GM23338 (cell line): ENCODE measurements around the gene PUDP. TPM values are rescaled to one million over a fixed set of nuclear protein-coding genes. Genes with fewer than 3 reads are reported as not detected.

Experiments
- ATAC-seq: fragments of 200-7000 bp; cut with Tn5 transposase; 3 replicates; pipeline ENCODE4 v1.9.1; 2020
- DNase-seq: peaks from one replicate; pipeline ENCODE4 v3.0.0-alpha.2; 2015; ENCODE audit warnings: low spot score
- H2AFZ ChIP-seq: fragments of 200-600 bp; sonication (generic); 2 replicates; pipeline ENCODE4 v1.8.0; 2016; ENCODE audit warnings: antibody characterized with exemption, mild to moderate bottlenecking, moderate library complexity
- H3F3A ChIP-seq: fragments of 200-600 bp; sonication (generic); replicated peaks from 2 replicates; pipeline ENCODE4 v1.8.0; 2017; ENCODE audit warnings: antibody characterized with exemption, mixed run types, low read depth
- H3K27ac ChIP-seq: fragments of 200-600 bp; sonication (generic); 2 replicates; pipeline ENCODE4 v1.6.1; 2016; ENCODE audit warnings: low read depth
- H3K27me3 ChIP-seq: fragments of 200-600 bp; sonication (generic); 2 replicates; pipeline ENCODE4 v1.8.0; 2016; ENCODE audit warnings: mild to moderate bottlenecking, mixed run types, moderate library complexity; ENCODE audit not compliant: insufficient read depth
- H3K36me3 ChIP-seq: fragments of 200-600 bp; sonication (generic); 2 replicates; pipeline ENCODE4 v1.8.0; 2016; ENCODE audit warnings: mild to moderate bottlenecking; ENCODE audit not compliant: insufficient read depth
- H3K4me1 ChIP-seq: fragments of 200-600 bp; sonication (generic); 2 replicates; pipeline ENCODE4 v1.8.0; 2016; ENCODE audit warnings: mild to moderate bottlenecking, moderate library complexity; ENCODE audit not compliant: insufficient read depth
- H3K4me2 ChIP-seq: fragments of 200-600 bp; sonication (generic); 2 replicates; pipeline ENCODE4 v1.7.1; 2017; ENCODE audit warnings: mixed run types
- H3K4me3 ChIP-seq: fragments of 200-600 bp; sonication (generic); 2 replicates; pipeline ENCODE4 v1.6.1; 2016; ENCODE audit warnings: mixed run types
- H3K79me2 ChIP-seq: fragments of 200-600 bp; sonication (generic); replicated peaks from 2 replicates; pipeline ENCODE4 v1.8.0; 2017; ENCODE audit warnings: mild to moderate bottlenecking; ENCODE audit not compliant: insufficient read depth
- H3K9me2 ChIP-seq: fragments of 200-600 bp; sonication (generic); 2 replicates; pipeline ENCODE4 v1.8.0; 2017; ENCODE audit not compliant: insufficient read depth
- H4K20me1 ChIP-seq: fragments of 200-600 bp; sonication (generic); replicated peaks from 2 replicates; pipeline ENCODE4 v1.8.0; 2017; ENCODE audit warnings: mild to moderate bottlenecking; ENCODE audit not compliant: insufficient read depth
- H3K27ac Mint-ChIP-seq: 2 replicates; pipeline ENCODE4 v1.8.0; 2020; ENCODE audit warnings: inconsistent platforms, mild to moderate bottlenecking, moderate library complexity, mixed read lengths
- H3K27me3 Mint-ChIP-seq: 3 replicates; pipeline ENCODE4 v1.8.0; 2022; ENCODE audit warnings: low read depth, mild to moderate bottlenecking, moderate library complexity, mixed read lengths, inconsistent platforms; ENCODE audit not compliant: insufficient read depth, poor library complexity
- H3K36me3 Mint-ChIP-seq: 3 replicates; pipeline ENCODE4 v1.8.0; 2021; ENCODE audit warnings: low read depth, mild to moderate bottlenecking, inconsistent platforms, moderate library complexity, mixed read lengths
- H3K4me1 Mint-ChIP-seq: 3 replicates; pipeline ENCODE4 v1.8.0; 2020; ENCODE audit warnings: mild to moderate bottlenecking, inconsistent platforms, mixed read lengths
- H3K4me3 Mint-ChIP-seq: 3 replicates; pipeline ENCODE4 v1.8.0; 2021; ENCODE audit warnings: moderate library complexity, mild to moderate bottlenecking, inconsistent platforms, mixed read lengths
- H3K9me3 Mint-ChIP-seq: 3 replicates; pipeline ENCODE4 v1.8.0; 2020; ENCODE audit warnings: moderate library complexity, mild to moderate bottlenecking, inconsistent platforms, mixed read lengths
- CREB1 ChIP-seq: fragments of 250-450 bp; sonication (Bioruptor Pico); IDR thresholded peaks from 2 replicates; pipeline ENCODE4 v1.5.0; 2020; ENCODE audit warnings: low read depth, mild to moderate bottlenecking, moderate library complexity
- CTCF ChIP-seq, 2 experiments: fragments of 200-600 bp in 1 of 2; sonication (generic) in 1 of 2; conservative IDR thresholded peaks; 2 replicates each; pipeline versions ENCODE4 v1.5.1 to v1.6.1; 2016 to 2017; ENCODE audit warnings: antibody characterized with exemption in 2 of 2, low read depth in 2 of 2, mild to moderate bottlenecking in 2 of 2, moderate library complexity in 1 of 2
- EZH2phosphoT487 ChIP-seq: fragments of 200-600 bp; sonication (generic); IDR thresholded peaks from one replicate; pipeline ENCODE4 v1.8.1; 2018; ENCODE audit warnings: antibody characterized with exemption; ENCODE audit not compliant: unreplicated experiment
- POLR2AphosphoS5 ChIP-seq: IDR thresholded peaks from 2 replicates; pipeline ENCODE4 v1.6.1; 2016; ENCODE audit warnings: antibody characterized with exemption, low read depth
- STAT1 ChIP-seq: IDR thresholded peaks from one replicate; pipeline ENCODE4 v1.6.1; 2016; ENCODE audit warnings: antibody characterized with exemption; ENCODE audit not compliant: unreplicated experiment
- ZNF114 ChIP-seq: fragments of 250-450 bp; sonication (Bioruptor Pico); IDR thresholded peaks from 2 replicates; pipeline ENCODE4 v1.5.0; 2020; ENCODE audit warnings: mild to moderate bottlenecking, moderate library complexity
- polyA plus RNA-seq: library from polyadenylated mRNA; unstranded; fragments of >200 nt; fragmentation: Nextera tagmentation; extraction: Ambion mirVana; gene quantifications from 2 replicates; pipeline ENCODE4 v1.2.1, GENCODE V29; 2016
- total RNA-seq: library from RNA; depleted of rRNA; stranded (reverse); fragments of >200 nt; shearing (Covaris generic); gene quantifications from 2 replicates; pipeline ENCODE4 v1.2.3, GENCODE V29; 2014

Gene PUDP
- total and polyA plus RNA-seq, 2 experiments from 2014 or later: 17.2 to 22.4 TPM

GRCh38 chrX:7133050-7133440, 14.9 kb downstream of the PUDP start (continued):
- TF ChIP-seq CREB1 (CRISPR knock-in tag): no peak
- TF ChIP-seq CTCF (conservative IDR thresholded peaks at IDR 0.05; ENCODE audit: low read depth in 2 of 2): no peak
- no peak for TF ChIP-seq POLR2AphosphoS5

- no peak overlapping the region for H3K4me3 Mint-ChIP-seq
- TF ChIP-seq CTCF (conservative IDR thresholded peaks at IDR 0.05; ENCODE audit: low read depth in 2 of 2) (peak; percentile 49 to 59), POLR2AphosphoS5 (no peak)
- H3K27ac Mint-ChIP-seq: peak overlapping the region; percentile 87
- Histone ChIP-seq H2AFZ (no peak overlapping the region), H3K27me3 (no peaks in the 10 kb centered on the region), H3K4me1 (no peaks in the 10 kb centered on the region; the same call in 1 of the 2 replicates), H3K36me3 (no peaks in the 10 kb centered on the region), H3K79me2 (0 out of 2 replicates have a peak, but pooled peaks cover 8% of the 10 kb centered on the region), H3K9me2 (no peaks in the 10 kb centered on the region), H3F3A (no peaks in the 10 kb centered on the region), H3K4me2 (peak overlapping the region; percentile 41; the same call in 1 of the 2 replicates), H3K4me3 (no peak overlapping the region), H3K27ac (peak overlapping the region; percentile 85; the same call in 1 of the 2 replicates), H4K20me1 (no peaks in the 10 kb centered on the region)
- peaks cover 1% of the 10 kb centered on the region for H3K27me3 Mint-ChIP-seq
- H3K36me3 Mint-ChIP-seq: peaks cover 2% of the 10 kb centered on the region; the same call in 1 of the 3 replicates
- ATAC-seq (peak; percentile 74), DNase-seq (peak; percentile 71)
- H3K9me3 Mint-ChIP-seq: no peaks in the 10 kb centered on the region
- peaks cover 17% of the 10 kb centered on the region for H3K4me1 Mint-ChIP-seq
These were observed 15.5 kb downstream of the PUDP start for GRCh38 chrX:7132335-7133049.

- Mint-ChIP-seq H3K36me3 (peaks cover 2% of the 10 kb centered on the region; the same call in 1 of the 3 replicates), H3K27me3 (peaks cover 1% of the 10 kb centered on the region), H3K9me3 (no peaks in the 10 kb centered on the region), H3K27ac (no peak overlapping the region), H3K4me1 (peaks cover 17% of the 10 kb centered on the region), H3K4me3 (no peak overlapping the region)
- H3K9me2 ChIP-seq: no peaks in the 10 kb centered on the region
- H3K4me1 ChIP-seq: no peaks in the 10 kb centered on the region; the same call in 1 of the 2 replicates
- H3K27ac ChIP-seq: no peak overlapping the region
- DNase-seq (no peak), ATAC-seq (no peak)
- no peaks in the 10 kb centered on the region for H3K27me3 ChIP-seq
- H3K4me2 ChIP-seq: no peak overlapping the region
- H4K20me1 ChIP-seq: no peaks in the 10 kb centered on the region
- no peak overlapping the region for H3K4me3 ChIP-seq
- no peak overlapping the region for H2AFZ ChIP-seq
- no peaks in the 10 kb centered on the region for H3F3A ChIP-seq
- H3K36me3 ChIP-seq: no peaks in the 10 kb centered on the region
- H3K79me2 ChIP-seq: 0 out of 2 replicates have a peak, but pooled peaks cover 8% of the 10 kb centered on the region
- no peak for TF ChIP-seq EZH2phosphoT487
- TF ChIP-seq CTCF (conservative IDR thresholded peaks at IDR 0.05; ENCODE audit: low read depth in 2 of 2): no peak
- no peak for TF ChIP-seq POLR2AphosphoS5
- no peak for TF ChIP-seq STAT1
- no peak for TF ChIP-seq ZNF114 (CRISPR knock-in tag)
These were observed 16.3 kb downstream of the PUDP start for GRCh38 chrX:7131621-7132020.
